OCI-LY3 (cell line): Measurements from ENCODE around the gene IFT52.

Experiments
- H2AFZ ChIP-seq: fragments of 200-600, 300-600 bp; shearing (Covaris generic); 2 replicates; pipeline ENCODE4 v1.6.0; 2014; ENCODE audit warnings: antibody characterized with exemption, low read depth, low read length
- H3K27ac ChIP-seq: fragments of 200-600, 300-600 bp; sonication (generic); 2 replicates; pipeline ENCODE4 v1.5.1; 2014; ENCODE audit warnings: mild to moderate bottlenecking, low read length, moderate library complexity, mixed read lengths
- H3K27me3 ChIP-seq: fragments of 200-600, 300-600 bp; sonication (generic); 2 replicates; pipeline ENCODE4 v1.6.1; 2014; ENCODE audit warnings: low read depth, low read length, mixed read lengths
- H3K36me3 ChIP-seq: fragments of 200-600, 300-600 bp; sonication (generic); replicated peaks from 2 replicates; pipeline ENCODE3; 2014; ENCODE audit warnings: low read depth, low read length, mixed read lengths
- H3K4me1 ChIP-seq: fragments of 300-600, 200-600 bp; sonication (generic); 2 replicates; pipeline ENCODE4 v1.6.1; 2014; ENCODE audit warnings: low read length, mixed read lengths
- H3K4me2 ChIP-seq: fragments of 200-600, 300-600 bp; sonication (generic); 2 replicates; pipeline ENCODE4 v1.6.1; 2014; ENCODE audit warnings: low read length, mixed read lengths
- H3K4me3 ChIP-seq: fragments of 300-600, 200-600 bp; sonication (generic); 2 replicates; pipeline ENCODE4 v1.5.1; 2014; ENCODE audit warnings: antibody characterized with exemption, mild to moderate bottlenecking, low read length, moderate library complexity
- H3K79me2 ChIP-seq: fragments of 300-600, 200-600 bp; shearing (Covaris generic); 2 replicates; pipeline ENCODE4 v1.6.1; 2014; ENCODE audit warnings: mild to moderate bottlenecking, low read length, mixed read lengths
- H3K9ac ChIP-seq: fragments of 300-600, 200-600 bp; shearing (Covaris generic); 2 replicates; pipeline ENCODE4 v1.6.0; 2014; ENCODE audit warnings: mild to moderate bottlenecking, low read length, moderate library complexity
- H3K9me3 ChIP-seq: fragments of 200-600, 300-600 bp; shearing (Covaris generic); 2 replicates; pipeline ENCODE4 v1.6.1; 2014; ENCODE audit warnings: low read length, mixed read lengths; ENCODE audit not compliant: insufficient read depth
- H4K20me1 ChIP-seq: fragments of 200-600, 300-600 bp; sonication (generic); 2 replicates; pipeline ENCODE4 v1.6.1; 2016; ENCODE audit warnings: low read length, mixed read lengths; ENCODE audit not compliant: insufficient read depth
- EZH2phosphoT487 ChIP-seq: fragments of 200-600 bp; shearing (Covaris generic); IDR thresholded peaks from 2 replicates; pipeline ENCODE4 v1.6.1; 2018; ENCODE audit warnings: antibody characterized with exemption, mixed run types, low read depth
- TF ChIP-seq, protein P1 (sequence below): fragments of 200-600, 300-600 bp; sonication (generic); IDR thresholded peaks from 2 replicates; pipeline ENCODE4 v1.5.1; 2014; ENCODE audit warnings: antibody characterized with exemption, low read length, low read depth

Gene IFT52

DNA sequence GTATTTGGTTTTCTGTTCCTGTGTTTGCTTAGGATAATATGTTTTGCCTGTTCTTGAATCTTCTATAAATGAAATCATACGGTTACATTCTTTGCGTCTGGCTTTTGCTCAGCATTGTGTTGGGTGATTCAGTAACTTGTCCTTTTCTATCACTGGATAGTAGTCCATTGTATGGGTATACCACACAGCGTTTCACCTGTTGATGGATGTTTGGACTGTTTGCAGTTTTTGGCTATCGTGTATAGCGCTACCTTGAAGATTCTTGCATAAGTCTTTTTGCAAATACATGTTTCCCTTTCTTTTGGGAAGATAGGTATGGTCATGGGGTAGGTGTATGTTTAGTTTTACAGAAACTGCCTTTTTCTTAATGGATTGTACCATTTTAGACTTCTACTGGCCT, 85.6 kb downstream of the IFT52 start:
- peaks cover 29% of the 10 kb centered on the region for H3K4me1 ChIP-seq
- no peak overlapping the region for H3K9ac ChIP-seq
- H3K9me3 ChIP-seq, result no peaks in the 10 kb centered on the region
- no peak overlapping the region for H3K27ac ChIP-seq
- H4K20me1 ChIP-seq, result peaks cover 23% of the 10 kb centered on the region
- no peak overlapping the region for H3K4me2 ChIP-seq
- H3K36me3 ChIP-seq, result peaks cover 59% of the 10 kb centered on the region
- H3K27me3 ChIP-seq, result no peaks in the 10 kb centered on the region
- no peak overlapping the region for H3K4me3 ChIP-seq
- peaks cover 95% of the 10 kb centered on the region for H3K79me2 ChIP-seq
- H2AFZ ChIP-seq, result no peak overlapping the region
- TF ChIP-seq, protein P1, sequence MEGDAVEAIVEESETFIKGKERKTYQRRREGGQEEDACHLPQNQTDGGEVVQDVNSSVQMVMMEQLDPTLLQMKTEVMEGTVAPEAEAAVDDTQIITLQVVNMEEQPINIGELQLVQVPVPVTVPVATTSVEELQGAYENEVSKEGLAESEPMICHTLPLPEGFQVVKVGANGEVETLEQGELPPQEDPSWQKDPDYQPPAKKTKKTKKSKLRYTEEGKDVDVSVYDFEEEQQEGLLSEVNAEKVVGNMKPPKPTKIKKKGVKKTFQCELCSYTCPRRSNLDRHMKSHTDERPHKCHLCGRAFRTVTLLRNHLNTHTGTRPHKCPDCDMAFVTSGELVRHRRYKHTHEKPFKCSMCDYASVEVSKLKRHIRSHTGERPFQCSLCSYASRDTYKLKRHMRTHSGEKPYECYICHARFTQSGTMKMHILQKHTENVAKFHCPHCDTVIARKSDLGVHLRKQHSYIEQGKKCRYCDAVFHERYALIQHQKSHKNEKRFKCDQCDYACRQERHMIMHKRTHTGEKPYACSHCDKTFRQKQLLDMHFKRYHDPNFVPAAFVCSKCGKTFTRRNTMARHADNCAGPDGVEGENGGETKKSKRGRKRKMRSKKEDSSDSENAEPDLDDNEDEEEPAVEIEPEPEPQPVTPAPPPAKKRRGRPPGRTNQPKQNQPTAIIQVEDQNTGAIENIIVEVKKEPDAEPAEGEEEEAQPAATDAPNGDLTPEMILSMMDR, result no peak
- no peak for TF ChIP-seq EZH2phosphoT487

DNA sequence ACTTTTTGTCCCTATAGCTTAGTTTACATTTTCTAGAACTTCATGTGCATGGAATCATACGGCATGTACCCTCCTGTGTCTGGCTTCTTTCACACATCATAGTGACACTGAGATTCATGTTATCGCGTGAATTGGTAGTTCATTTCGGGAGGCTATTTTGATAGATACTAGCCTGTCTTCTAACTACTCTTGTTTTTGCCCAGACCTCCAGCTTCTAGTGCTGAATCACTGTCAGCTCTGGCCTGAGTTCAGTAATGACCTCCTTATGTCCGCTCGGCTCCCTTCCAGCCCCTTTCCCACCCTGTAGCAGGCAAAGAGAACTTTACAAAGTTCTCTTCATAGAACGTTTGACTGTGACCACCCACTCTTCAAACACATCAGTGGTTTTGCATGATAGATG, 90.2 kb downstream of the IFT52 start:
- peaks cover 64% of the 10 kb centered on the region for H3K4me1 ChIP-seq
- peak overlapping the region; percentile 81 for H3K4me2 ChIP-seq
- H3K79me2 ChIP-seq, result peaks cover 82% of the 10 kb centered on the region
- peaks cover 49% of the 10 kb centered on the region for H3K36me3 ChIP-seq
- no peak overlapping the region for H2AFZ ChIP-seq
- TF ChIP-seq EZH2phosphoT487, result no peak
- TF ChIP-seq, protein P1, result no peak
- H3K9ac ChIP-seq, result peak overlapping the region; percentile 84
- no peaks in the 10 kb centered on the region for H3K27me3 ChIP-seq
- peak overlapping the region; percentile 56 for H3K4me3 ChIP-seq
- H3K27ac ChIP-seq, result peak overlapping the region; percentile 94
- peaks cover 18% of the 10 kb centered on the region for H4K20me1 ChIP-seq
- no peaks in the 10 kb centered on the region for H3K9me3 ChIP-seq

DNA sequence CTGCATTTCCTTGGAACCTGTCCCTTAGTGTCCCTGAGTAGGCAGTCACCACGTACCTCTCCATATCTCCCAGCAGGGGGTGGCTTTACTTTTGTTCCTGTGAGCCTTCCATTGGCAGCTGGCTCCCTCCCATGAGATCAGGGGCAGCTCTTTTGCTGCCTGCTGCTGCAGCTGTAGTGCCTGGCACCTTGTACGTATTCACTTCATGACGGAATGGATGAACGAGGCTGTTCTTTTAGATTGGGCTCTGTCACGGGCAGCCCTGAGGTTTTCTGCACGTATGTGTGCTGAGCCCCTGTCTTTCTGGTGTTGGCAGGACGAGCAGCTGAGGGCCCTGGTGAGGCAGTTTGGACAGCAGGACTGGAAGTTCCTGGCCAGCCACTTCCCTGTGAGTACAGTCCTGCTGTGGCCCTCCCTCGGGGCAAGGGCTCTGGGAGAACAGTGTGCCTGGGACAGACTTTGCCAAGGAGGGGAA, 90.8 kb downstream of the IFT52 start:
- Histone ChIP-seq H3K4me1 (peaks cover 67% of the 10 kb centered on the region), H3K79me2 (peaks cover 82% of the 10 kb centered on the region), H3K4me2 (peak overlapping the region; percentile 81), H3K9me3 (no peaks in the 10 kb centered on the region), H3K9ac (peak overlapping the region; percentile 84), H3K36me3 (peaks cover 49% of the 10 kb centered on the region), H3K27me3 (no peaks in the 10 kb centered on the region), H4K20me1 (peaks cover 14% of the 10 kb centered on the region), H2AFZ (no peak overlapping the region), H3K4me3 (peak overlapping the region; percentile 56), H3K27ac (peak overlapping the region; percentile 94)
- no peak for TF ChIP-seq EZH2phosphoT487
- TF ChIP-seq, protein P1, result peak; percentile 41

DNA sequence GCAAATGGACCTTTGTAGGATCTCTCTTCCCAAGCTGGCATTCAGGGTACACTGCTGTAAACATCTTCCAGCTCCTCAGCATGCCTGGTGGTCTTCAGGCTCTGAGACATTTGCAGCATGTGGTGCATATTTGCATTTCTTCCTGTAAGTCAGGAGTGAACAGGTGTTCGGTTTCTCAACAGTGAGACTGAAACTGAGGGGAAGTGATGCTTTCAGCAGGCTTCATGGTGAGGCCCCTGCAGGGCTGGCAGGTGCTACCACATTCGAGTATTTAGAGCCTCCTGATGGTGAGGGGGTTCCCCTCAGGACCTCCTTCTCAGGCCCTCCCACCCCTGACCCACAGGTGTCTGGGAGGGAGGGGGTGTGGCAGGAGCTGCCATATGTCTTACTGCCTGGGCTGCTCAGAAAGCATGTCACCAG, 91.3 kb downstream of the IFT52 start:
- Histone ChIP-seq H3K79me2 (peaks cover 82% of the 10 kb centered on the region), H4K20me1 (peaks cover 9% of the 10 kb centered on the region; the same call in 1 of the 2 replicates), H3K27ac (peak overlapping the region; percentile 94), H2AFZ (no peak overlapping the region), H3K4me3 (peak overlapping the region; percentile 56), H3K27me3 (no peaks in the 10 kb centered on the region), H3K9me3 (no peaks in the 10 kb centered on the region), H3K36me3 (peaks cover 49% of the 10 kb centered on the region), H3K4me2 (peak overlapping the region; percentile 81), H3K9ac (peak overlapping the region; percentile 84), H3K4me1 (peaks cover 72% of the 10 kb centered on the region)
- no peak for TF ChIP-seq EZH2phosphoT487
- TF ChIP-seq, protein P1, result no peak
